GM23248 (cell line): ENCODE data around the gene PNMA6A.

ENCODE experiments used
- EZH2 ChIP-seq: fragments of 200-600 bp; sonication (generic); IDR thresholded peaks from 2 replicates; pipeline ENCODE4 v1.6.1; 2018; ENCODE audit warnings: antibody characterized with exemption, mild to moderate bottlenecking; ENCODE audit not compliant: insufficient read depth, poor library complexity, severe bottlenecking
- EZH2phosphoT487 ChIP-seq: fragments of 200-600 bp; sonication (generic); IDR thresholded peaks from 2 replicates; pipeline ENCODE4 v1.6.1; 2018; ENCODE audit warnings: antibody characterized with exemption, moderate library complexity, mild to moderate bottlenecking, low read depth; ENCODE audit not compliant: insufficient read depth

GRCh38 chrX:153074262-153074899 lies 2.1 kb downstream of the PNMA6A start:
- TF ChIP-seq EZH2, result no peak
- TF ChIP-seq EZH2phosphoT487, result no peak
